ENCODE results near the gene RFPL2. TPM values are rescaled to one million over a fixed set of nuclear protein-coding genes. Genes with fewer than 3 reads are reported as not detected.
A peak's percentile ranks its signal among the peaks of the same experiment; 100 is the strongest.

RFPL2 gene
- polyA plus RNA-seq, 4 donors = 0.10 to 0.19 TPM; not detected in 2

GRCh38 chr22:32216911-32217310, 12.0 kb upstream of the RFPL2 start:
- peaks cover 0 to 3% (median 0%) of the 10 kb centered on the region in 3 donors for H3K36me3 ChIP-seq (ENCODE audit: control insufficient read depth in 3 of 3, insufficient read depth in 2 of 3, low read depth in 1 of 3, low read length in 3 of 3)
- FAIRE-seq (no peak), DNase-seq (no peak)
- whole genome bisulfite sequencing, 3 donors = 80 to 94% (median 87%) methylated on average over 10 of the region's 10 CpGs
- H3K9me3 ChIP-seq (ENCODE audit: control insufficient read depth in 2 of 2, insufficient read depth in 1 of 2, low read depth in 1 of 2, low read length in 1 of 2) = no peaks in the 10 kb centered on the region
- no peak overlapping the region for H3K4me3 ChIP-seq (ENCODE audit: low read depth in 1 of 3, low read length in 3 of 3)
- H3K27me3 ChIP-seq (ENCODE audit: control insufficient read depth in 3 of 3, insufficient read depth in 3 of 3, low read length in 3 of 3) = no peaks in the 10 kb centered on the region
- H3K27ac ChIP-seq (ENCODE audit: low read depth in 1 of 3, low read length in 2 of 3) = no peak overlapping the region
- H3K4me1 ChIP-seq (ENCODE audit: control insufficient read depth in 3 of 3, insufficient read depth in 2 of 3, low read depth in 1 of 3, low read length in 2 of 3) = no peaks in the 10 kb centered on the region

GRCh38 chr22:32211011-32211410, 6.1 kb upstream of the RFPL2 start:
- Histone ChIP-seq H3K27me3 (ENCODE audit: control insufficient read depth in 3 of 3, insufficient read depth in 3 of 3, low read length in 3 of 3) (no peaks in the 10 kb centered on the region), H3K36me3 (ENCODE audit: control insufficient read depth in 3 of 3, insufficient read depth in 2 of 3, low read depth in 1 of 3, low read length in 3 of 3) (no peaks in the 10 kb centered on the region), H3K27ac (ENCODE audit: low read depth in 1 of 3, low read length in 2 of 3) (no peak overlapping the region), H3K9me3 (ENCODE audit: control insufficient read depth in 2 of 2, insufficient read depth in 1 of 2, low read depth in 1 of 2, low read length in 1 of 2) (no peaks in the 10 kb centered on the region), H3K4me3 (ENCODE audit: low read depth in 1 of 3, low read length in 3 of 3) (no peak overlapping the region), H3K4me1 (ENCODE audit: control insufficient read depth in 3 of 3, insufficient read depth in 2 of 3, low read depth in 1 of 3, low read length in 2 of 3) (no peaks in the 10 kb centered on the region)
- DNase-seq (no peak), FAIRE-seq (no peak)
- 56 to 82% (median 68%) methylated on average over 7 of the region's 7 CpGs for WGBS, 3 donors

GRCh38 chr22:32208681-32209080, 3.8 kb upstream of the RFPL2 start:
- no peak for DNase-seq
- no peak overlapping the region for H3K27ac ChIP-seq (ENCODE audit: low read depth in 1 of 3, low read length in 2 of 3)
- H3K36me3 ChIP-seq (ENCODE audit: control insufficient read depth in 3 of 3, insufficient read depth in 2 of 3, low read depth in 1 of 3, low read length in 3 of 3) = no peaks in the 10 kb centered on the region
- H3K4me1 ChIP-seq (ENCODE audit: control insufficient read depth in 3 of 3, insufficient read depth in 2 of 3, low read depth in 1 of 3, low read length in 2 of 3) = no peaks in the 10 kb centered on the region
- peaks cover 0 to 1% (median 0%) of the 10 kb centered on the region in 3 donors for H3K27me3 ChIP-seq (ENCODE audit: control insufficient read depth in 3 of 3, insufficient read depth in 3 of 3, low read length in 3 of 3)
- no peak for FAIRE-seq
- H3K9me3 ChIP-seq (ENCODE audit: control insufficient read depth in 2 of 2, insufficient read depth in 1 of 2, low read depth in 1 of 2, low read length in 1 of 2) = no peaks in the 10 kb centered on the region
- no peak overlapping the region for H3K4me3 ChIP-seq (ENCODE audit: low read depth in 1 of 3, low read length in 3 of 3)
- 81 to 94% (median 87%) methylated on average over 3 of the region's 3 CpGs for whole genome bisulfite sequencing, 3 donors

DNA sequence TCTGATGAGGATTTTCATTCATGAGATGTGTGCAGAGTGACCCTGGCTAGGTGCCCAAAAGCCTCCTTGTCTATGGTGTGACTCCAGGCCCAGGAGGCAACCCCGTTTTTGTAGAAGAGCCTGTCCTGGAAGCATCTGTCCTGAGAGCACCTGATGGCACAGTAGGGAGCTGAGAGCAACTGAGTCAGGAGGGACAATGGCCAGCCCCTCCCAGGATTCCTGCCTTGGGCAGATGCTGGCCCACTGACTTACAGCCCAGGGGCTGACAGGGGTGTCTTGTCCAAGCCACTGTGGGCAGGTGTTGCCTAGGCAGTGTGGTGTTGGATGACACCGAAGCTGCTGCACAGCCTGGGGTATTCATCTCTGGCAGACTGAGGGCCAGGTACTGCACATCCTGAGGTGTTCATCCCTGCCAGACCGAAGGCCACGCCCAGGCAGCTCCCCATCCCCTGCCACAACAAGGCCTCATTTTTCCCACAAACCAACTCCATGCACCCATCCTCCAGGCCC, 3.2 kb upstream of the RFPL2 start:
- Histone ChIP-seq H3K27me3 (ENCODE audit: control insufficient read depth in 3 of 3, insufficient read depth in 3 of 3, low read length in 3 of 3) (peaks cover 0 to 8% (median 0%) of the 10 kb centered on the region in 3 donors), H3K27ac (ENCODE audit: low read depth in 1 of 3, low read length in 2 of 3) (no peak overlapping the region), H3K4me3 (ENCODE audit: low read depth in 1 of 3, low read length in 3 of 3) (no peak overlapping the region), H3K4me1 (ENCODE audit: control insufficient read depth in 3 of 3, insufficient read depth in 2 of 3, low read depth in 1 of 3, low read length in 2 of 3) (peaks cover 0 to 4% (median 0%) of the 10 kb centered on the region in 3 donors), H3K9me3 (ENCODE audit: control insufficient read depth in 2 of 2, insufficient read depth in 1 of 2, low read depth in 1 of 2, low read length in 1 of 2) (no peaks in the 10 kb centered on the region), H3K36me3 (ENCODE audit: control insufficient read depth in 3 of 3, insufficient read depth in 2 of 3, low read depth in 1 of 3, low read length in 3 of 3) (no peaks in the 10 kb centered on the region)
- DNase-seq (no peak), FAIRE-seq (no peak)
- WGBS, 3 donors = 76 to 87% (median 83%) methylated on average over 4 of the region's 4 CpGs

DNA sequence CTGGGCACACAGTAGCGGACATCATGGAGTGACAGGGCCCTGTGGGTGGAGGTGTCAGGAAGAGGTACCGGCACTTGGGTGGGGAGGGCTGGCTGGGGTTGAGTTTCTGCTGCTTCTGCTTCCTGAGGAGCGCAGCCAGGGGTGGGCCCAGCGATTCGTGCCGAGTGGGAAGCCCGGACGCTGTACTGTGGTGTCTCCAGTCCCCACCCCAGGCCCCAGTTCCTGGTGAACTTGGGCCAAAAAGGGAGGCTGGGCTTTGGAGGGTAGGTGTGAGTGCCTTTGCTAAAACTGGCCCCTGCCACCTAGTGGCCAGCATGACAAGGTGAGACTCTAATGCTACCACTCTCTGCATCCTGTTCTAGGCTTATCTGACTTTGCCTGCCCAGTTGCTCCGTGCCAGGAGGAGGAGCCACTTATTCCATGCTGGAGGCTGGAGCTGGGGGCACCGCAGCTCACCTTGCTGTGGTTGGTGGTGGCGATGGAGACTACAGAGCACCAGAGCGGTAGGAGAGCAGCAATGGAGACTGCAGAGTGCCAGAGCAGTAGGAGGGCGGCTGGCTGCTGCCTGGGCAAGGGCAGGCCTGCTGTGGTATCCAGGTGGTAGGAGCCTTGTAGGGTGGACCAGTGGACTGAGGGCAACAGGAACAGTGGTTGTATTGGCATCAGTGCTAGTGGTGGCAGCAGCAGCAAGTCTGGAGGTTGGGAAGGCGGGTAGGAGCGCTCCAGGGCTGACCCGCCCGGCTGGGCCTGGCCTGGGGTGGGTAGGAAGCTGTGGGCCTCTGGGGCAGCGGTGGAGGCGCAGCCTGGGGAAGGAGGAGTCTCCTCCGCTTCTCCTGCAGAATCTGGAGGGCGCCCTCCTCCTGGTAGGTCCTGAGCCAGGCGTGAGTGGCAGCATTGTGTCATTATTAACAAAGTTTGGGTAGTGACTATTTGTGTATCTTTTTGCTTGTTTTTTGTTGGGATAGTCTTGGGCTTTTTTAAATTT, 2.2 kb upstream of the RFPL2 start:
- peaks cover 0 to 10% (median 0%) of the 10 kb centered on the region in 3 donors for H3K4me1 ChIP-seq (ENCODE audit: control insufficient read depth in 3 of 3, insufficient read depth in 2 of 3, low read depth in 1 of 3, low read length in 2 of 3)
- H3K36me3 ChIP-seq (ENCODE audit: control insufficient read depth in 3 of 3, insufficient read depth in 2 of 3, low read depth in 1 of 3, low read length in 3 of 3) = no peaks in the 10 kb centered on the region
- H3K27ac ChIP-seq (ENCODE audit: low read depth in 1 of 3, low read length in 2 of 3) = peak overlapping the region in 1 of 3 donors; percentile 25
- WGBS, 3 donors = 51 to 66% (median 54%) methylated on average over 21 to 22 of the region's 22 CpGs
- H3K9me3 ChIP-seq (ENCODE audit: control insufficient read depth in 2 of 2, insufficient read depth in 1 of 2, low read depth in 1 of 2, low read length in 1 of 2) = no peaks in the 10 kb centered on the region
- peak overlapping the region in 1 of 3 donors; percentile 16 for H3K4me3 ChIP-seq (ENCODE audit: low read depth in 1 of 3, low read length in 3 of 3)
- DNase-seq (peak; percentile 42 to 80), FAIRE-seq (no peak)
- H3K27me3 ChIP-seq (ENCODE audit: control insufficient read depth in 3 of 3, insufficient read depth in 3 of 3, low read length in 3 of 3) = peaks cover 0 to 12% (median 0%) of the 10 kb centered on the region in 3 donors

DNA sequence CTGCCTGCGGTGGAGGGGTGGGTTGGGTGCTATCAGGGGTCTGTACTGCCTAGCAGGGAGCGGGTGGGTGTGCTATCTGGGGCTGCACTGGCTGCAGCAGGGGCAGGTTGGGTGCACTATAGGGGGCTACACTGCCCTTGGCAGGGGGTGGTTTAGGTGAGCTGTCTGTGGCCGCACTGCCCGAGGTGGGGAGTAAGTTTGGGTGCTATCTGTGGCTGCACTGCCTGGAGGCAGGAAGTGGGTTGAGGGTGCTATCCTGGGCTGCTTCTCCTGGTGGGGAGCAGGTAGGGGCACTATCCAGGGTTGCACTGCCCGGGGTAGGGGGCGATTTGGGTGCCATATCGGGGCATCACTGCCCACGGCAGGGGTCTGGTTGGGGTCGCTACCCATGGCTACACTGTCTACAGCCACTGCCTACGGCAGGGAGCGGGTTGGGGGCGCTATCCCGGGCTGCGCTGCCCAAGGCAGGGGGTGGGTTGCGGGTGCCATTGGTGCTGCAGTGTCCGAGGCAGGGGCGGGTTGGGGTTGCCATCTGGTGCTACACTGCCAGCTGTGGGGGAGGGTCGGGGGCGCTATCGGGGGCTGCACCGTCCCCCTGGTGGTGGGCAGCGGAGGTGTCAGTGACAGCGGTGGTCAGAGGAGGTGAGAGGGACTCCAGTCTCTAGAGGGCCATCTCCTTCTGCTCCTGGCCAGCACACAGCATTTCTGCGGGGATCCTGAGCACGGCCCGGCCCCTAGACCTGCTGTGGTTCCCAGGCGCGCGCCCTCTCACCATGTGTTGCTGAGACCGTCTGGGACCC, 1.3 kb upstream of the RFPL2 start:
- Histone ChIP-seq H3K36me3 (ENCODE audit: control insufficient read depth in 3 of 3, insufficient read depth in 2 of 3, low read depth in 1 of 3, low read length in 3 of 3) (no peaks in the 10 kb centered on the region), H3K27me3 (ENCODE audit: control insufficient read depth in 3 of 3, insufficient read depth in 3 of 3, low read length in 3 of 3) (peaks cover 0 to 12% (median 0%) of the 10 kb centered on the region in 3 donors), H3K4me1 (ENCODE audit: control insufficient read depth in 3 of 3, insufficient read depth in 2 of 3, low read depth in 1 of 3, low read length in 2 of 3) (peaks cover 0 to 10% (median 0%) of the 10 kb centered on the region in 3 donors), H3K9me3 (ENCODE audit: control insufficient read depth in 2 of 2, insufficient read depth in 1 of 2, low read depth in 1 of 2, low read length in 1 of 2) (no peaks in the 10 kb centered on the region), H3K4me3 (ENCODE audit: low read depth in 1 of 3, low read length in 3 of 3) (peak overlapping the region in 1 of 3 donors; percentile 16), H3K27ac (ENCODE audit: low read depth in 1 of 3, low read length in 2 of 3) (peak overlapping the region in 1 of 3 donors; percentile 25)
- 71 to 89% (median 85%) methylated on average over 26 to 30 of the region's 30 CpGs for WGBS, 3 donors
- FAIRE-seq = no peak
- DNase-seq = no peak

DNA sequence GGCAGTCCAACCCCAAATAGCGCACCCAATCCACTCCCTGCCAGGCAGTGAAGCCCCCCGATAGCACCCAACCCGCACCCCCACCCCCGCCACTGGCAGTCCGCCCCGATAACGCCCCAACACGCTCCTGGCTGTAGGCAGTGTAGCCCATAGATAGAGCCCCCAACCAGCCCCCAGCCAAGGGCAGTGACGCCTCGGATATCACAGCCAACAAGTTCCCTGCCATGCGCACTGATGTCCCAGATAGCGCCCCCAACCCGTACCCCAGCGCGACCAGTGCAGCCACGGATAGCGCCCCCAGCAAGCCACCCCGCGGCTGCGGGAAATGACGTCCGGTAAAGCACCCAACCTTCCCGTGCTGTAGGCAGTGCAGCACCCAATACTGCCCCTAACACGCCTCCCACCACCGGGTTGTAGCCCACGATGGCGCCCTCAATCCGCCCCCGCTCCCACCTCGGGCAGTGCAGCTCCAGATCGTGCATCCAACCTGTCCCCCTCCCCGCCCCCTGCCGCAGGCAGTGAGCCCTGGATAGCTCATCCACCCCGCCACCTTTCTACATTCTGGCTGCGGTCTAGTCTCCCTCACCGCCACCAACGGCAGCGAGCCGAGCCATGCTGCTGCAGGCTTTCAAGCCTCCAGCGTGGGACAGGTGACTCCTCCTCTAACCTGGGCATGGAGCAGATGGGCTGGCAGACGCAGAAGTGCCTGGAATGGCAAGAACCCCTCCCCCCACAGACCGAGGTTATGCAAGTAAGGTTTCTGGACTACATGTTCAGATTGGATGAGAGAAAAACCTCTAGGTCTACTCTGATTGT, 625 bp downstream of the RFPL2 start:
- H3K27me3 ChIP-seq (ENCODE audit: control insufficient read depth in 3 of 3, insufficient read depth in 3 of 3, low read length in 3 of 3) = peaks cover 0 to 12% (median 2%) of the 10 kb centered on the region in 3 donors
- WGBS, 3 donors = 31 to 48% (median 45%) methylated on average over 37 to 42 of the region's 42 CpGs
- peaks cover 0 to 10% (median 0%) of the 10 kb centered on the region in 3 donors for H3K4me1 ChIP-seq (ENCODE audit: control insufficient read depth in 3 of 3, insufficient read depth in 2 of 3, low read depth in 1 of 3, low read length in 2 of 3)
- DNase-seq = peak; percentile 16 to 27
- no peaks in the 10 kb centered on the region for H3K9me3 ChIP-seq (ENCODE audit: control insufficient read depth in 2 of 2, insufficient read depth in 1 of 2, low read depth in 1 of 2, low read length in 1 of 2)
- H3K4me3 ChIP-seq (ENCODE audit: low read depth in 1 of 3, low read length in 3 of 3) = peak overlapping the region in 1 of 3 donors; percentile 43
- H3K27ac ChIP-seq (ENCODE audit: low read depth in 1 of 3, low read length in 2 of 3) = no peak overlapping the region
- no peaks in the 10 kb centered on the region for H3K36me3 ChIP-seq (ENCODE audit: control insufficient read depth in 3 of 3, insufficient read depth in 2 of 3, low read depth in 1 of 3, low read length in 3 of 3)
- FAIRE-seq = no peak
